ENCODE measurements around the gene PAX8.
"Not testable (repeated sequence)": the region's sequence is repeated elsewhere in the genome, so short reads cannot be mapped to it uniquely, and the experiment has no call there.

DNA sequence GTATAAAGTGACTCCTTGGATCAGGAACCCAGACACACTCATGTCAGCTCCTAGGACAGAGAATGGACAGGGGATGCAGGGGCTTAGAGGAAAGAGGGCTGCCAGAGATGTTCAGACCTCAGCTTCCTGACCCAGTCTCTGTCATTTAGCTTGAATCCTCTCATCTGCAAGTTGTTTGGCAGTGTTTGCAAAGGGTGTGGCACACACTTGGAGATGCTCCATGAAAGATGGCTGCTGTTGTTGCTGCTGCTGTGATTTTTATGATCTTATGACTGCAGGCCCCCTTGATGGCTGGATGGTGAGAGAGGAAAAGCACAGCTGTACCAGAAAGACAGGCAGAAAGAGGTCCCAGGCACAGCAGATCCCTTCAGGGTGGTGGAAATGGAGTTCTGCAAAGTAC is 35.9 kb upstream of the PAX8 start:
- TF ChIP-seq, protein P1, sequence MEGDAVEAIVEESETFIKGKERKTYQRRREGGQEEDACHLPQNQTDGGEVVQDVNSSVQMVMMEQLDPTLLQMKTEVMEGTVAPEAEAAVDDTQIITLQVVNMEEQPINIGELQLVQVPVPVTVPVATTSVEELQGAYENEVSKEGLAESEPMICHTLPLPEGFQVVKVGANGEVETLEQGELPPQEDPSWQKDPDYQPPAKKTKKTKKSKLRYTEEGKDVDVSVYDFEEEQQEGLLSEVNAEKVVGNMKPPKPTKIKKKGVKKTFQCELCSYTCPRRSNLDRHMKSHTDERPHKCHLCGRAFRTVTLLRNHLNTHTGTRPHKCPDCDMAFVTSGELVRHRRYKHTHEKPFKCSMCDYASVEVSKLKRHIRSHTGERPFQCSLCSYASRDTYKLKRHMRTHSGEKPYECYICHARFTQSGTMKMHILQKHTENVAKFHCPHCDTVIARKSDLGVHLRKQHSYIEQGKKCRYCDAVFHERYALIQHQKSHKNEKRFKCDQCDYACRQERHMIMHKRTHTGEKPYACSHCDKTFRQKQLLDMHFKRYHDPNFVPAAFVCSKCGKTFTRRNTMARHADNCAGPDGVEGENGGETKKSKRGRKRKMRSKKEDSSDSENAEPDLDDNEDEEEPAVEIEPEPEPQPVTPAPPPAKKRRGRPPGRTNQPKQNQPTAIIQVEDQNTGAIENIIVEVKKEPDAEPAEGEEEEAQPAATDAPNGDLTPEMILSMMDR (conservative IDR thresholded peaks at IDR 0.05; ENCODE audit: low read depth, low read length): not testable (repeated sequence)
- TF ChIP-seq EZH2 (IDR thresholded peaks at IDR 0.05; ENCODE audit: borderline replicate concordance, low read depth, low read length, poor library complexity, severe bottlenecking): not testable (repeated sequence)
